HFF-Myc (cell line): Measurements from ENCODE around the gene DLGAP1.

Experiments used
- DNase-seq: peaks from one replicate; pipeline ENCODE4 v3.0.0-alpha.2; 2011; ENCODE audit warnings: low read depth; ENCODE audit errors: extremely low read depth
- H3K4me3 ChIP-seq: replicated peaks from 2 replicates; pipeline ENCODE4 v1.5.1; 2011; ENCODE audit warnings: low read depth, mild to moderate bottlenecking, control low read depth, low read length
- CTCF ChIP-seq: IDR thresholded peaks from 2 replicates; pipeline ENCODE4 v1.5.1; 2012; ENCODE audit warnings: mild to moderate bottlenecking, low read depth, low read length, control low read depth; ENCODE audit errors: missing control alignments

DLGAP1 gene

GRCh38 chr18:3845161-3845560 is 609.9 kb downstream of the DLGAP1 start:
- no peak overlapping the region for H3K4me3 ChIP-seq
- no peak for TF ChIP-seq CTCF
- no peak for DNase-seq

- DNase-seq, result no peak
- TF ChIP-seq CTCF, result no peak
- no peak overlapping the region for H3K4me3 ChIP-seq
Observed at GRCh38 chr18:3842844-3843243, 612.3 kb downstream of the DLGAP1 start.

- H3K4me3 ChIP-seq, result no peak overlapping the region
- no peak for DNase-seq
- TF ChIP-seq CTCF, result no peak
Observed at GRCh38 chr18:3840766-3841165, 614.3 kb downstream of the DLGAP1 start.

- no peak for DNase-seq
- TF ChIP-seq CTCF, result no peak
Observed at GRCh38 chr18:3839581-3839981, 615.5 kb downstream of the DLGAP1 start.

GRCh38 chr18:3836483-3837335 is 618.4 kb downstream of the DLGAP1 start:
- DNase-seq, result no peak
- no peak for TF ChIP-seq CTCF
- H3K4me3 ChIP-seq, result no peak overlapping the region

More at GRCh38 chr18:3839581-3839981, 615.5 kb downstream of the DLGAP1 start:
- no peak overlapping the region for H3K4me3 ChIP-seq

- DNase-seq, result no peak
- H3K4me3 ChIP-seq, result no peak overlapping the region
- no peak for TF ChIP-seq CTCF
Observed at GRCh38 chr18:3832025-3832638, 623.0 kb downstream of the DLGAP1 start.
